OCI-LY1 (cell line): ENCODE measurements around the gene RP9.

Experiments
- H2AFZ ChIP-seq: fragments of 200-600 bp; sonication (generic), shearing (Covaris generic); 2 replicates; pipeline ENCODE4 v1.6.0; 2014; ENCODE audit warnings: antibody characterized with exemption, mild to moderate bottlenecking, low read length
- H3F3A ChIP-seq: fragments of 200-600 bp; sonication (generic), shearing (Covaris generic); 2 replicates; pipeline ENCODE4 v1.6.0; 2014; ENCODE audit warnings: mild to moderate bottlenecking, antibody characterized with exemption, low read length, moderate library complexity; ENCODE audit not compliant: insufficient read depth
- H3K27ac ChIP-seq: fragments of 200-600 bp; sonication (generic); 2 replicates; pipeline ENCODE4 v1.5.1; 2014; ENCODE audit warnings: low read length, mixed run types, mild to moderate bottlenecking, low read depth; ENCODE audit not compliant: poor library complexity, severe bottlenecking
- H3K27me3 ChIP-seq: fragments of 200-600 bp; sonication (generic); 2 replicates; pipeline ENCODE4 v1.6.0; 2014; ENCODE audit warnings: antibody characterized with exemption, mild to moderate bottlenecking, low read length, moderate library complexity; ENCODE audit not compliant: insufficient read depth
- H3K36me3 ChIP-seq: fragments of 200-600 bp; sonication (generic); 2 replicates; pipeline ENCODE4 v1.6.1; 2014; ENCODE audit warnings: mild to moderate bottlenecking, antibody characterized with exemption, low read length, moderate library complexity, mixed read lengths; ENCODE audit not compliant: insufficient read depth
- H3K4me1 ChIP-seq: fragments of 200-600 bp; sonication (generic); 2 replicates; pipeline ENCODE4 v1.5.1; 2014; ENCODE audit warnings: mild to moderate bottlenecking, low read length, moderate library complexity; ENCODE audit not compliant: insufficient read depth, severe bottlenecking
- H3K4me2 ChIP-seq: fragments of 200-600 bp; sonication (generic), shearing (Covaris generic); 2 replicates; pipeline ENCODE4 v1.6.1; 2014; ENCODE audit warnings: low read length
- H3K4me3 ChIP-seq: fragments of 200-600 bp; sonication (generic); 2 replicates; pipeline ENCODE4 v1.5.1; 2014; ENCODE audit warnings: low read length, low read depth, mild to moderate bottlenecking, mixed read lengths; ENCODE audit not compliant: poor library complexity, severe bottlenecking
- H3K79me2 ChIP-seq: fragments of 200-600 bp; shearing (Covaris generic); 2 replicates; pipeline ENCODE4 v1.6.1; 2016; ENCODE audit warnings: mixed run types, low read length, mixed read lengths; ENCODE audit not compliant: insufficient read depth
- H3K9ac ChIP-seq: fragments of 200-600 bp; sonication (generic), shearing (Covaris generic); 2 replicates; pipeline ENCODE4 v1.6.1; 2014; ENCODE audit warnings: mild to moderate bottlenecking, low read length, mixed read lengths
- H3K9me2 ChIP-seq: fragments of 200-600 bp; sonication (generic), shearing (Covaris generic); 2 replicates; pipeline ENCODE4 v1.6.1; 2014; ENCODE audit warnings: low read depth, mild to moderate bottlenecking, low read length, mixed read lengths
- H3K9me3 ChIP-seq: fragments of 200-600 bp; shearing (Covaris generic); 2 replicates; pipeline ENCODE4 v1.6.1; 2014; ENCODE audit warnings: low read length, mixed read lengths
- H4K20me1 ChIP-seq: fragments of 200-600 bp; sonication (generic), shearing (Covaris generic); 2 replicates; pipeline ENCODE4 v1.6.0; 2016; ENCODE audit warnings: mild to moderate bottlenecking, low read length; ENCODE audit not compliant: insufficient read depth
- CTCF ChIP-seq: fragments of 200-600 bp; sonication (generic), shearing (Covaris generic); IDR thresholded peaks from 2 replicates; pipeline ENCODE4 v1.5.1; 2017; ENCODE audit warnings: mild to moderate bottlenecking, antibody characterized with exemption, low read length, moderate library complexity, mixed read lengths
- EZH2 ChIP-seq: fragments of 200-600 bp; sonication (generic), shearing (Covaris generic); IDR thresholded peaks from 2 replicates; pipeline ENCODE4 v1.8.0; 2017; ENCODE audit warnings: borderline replicate concordance, mixed run types, mild to moderate bottlenecking, antibody characterized with exemption, low read length, moderate library complexity, mixed read lengths

RP9 gene

DNA sequence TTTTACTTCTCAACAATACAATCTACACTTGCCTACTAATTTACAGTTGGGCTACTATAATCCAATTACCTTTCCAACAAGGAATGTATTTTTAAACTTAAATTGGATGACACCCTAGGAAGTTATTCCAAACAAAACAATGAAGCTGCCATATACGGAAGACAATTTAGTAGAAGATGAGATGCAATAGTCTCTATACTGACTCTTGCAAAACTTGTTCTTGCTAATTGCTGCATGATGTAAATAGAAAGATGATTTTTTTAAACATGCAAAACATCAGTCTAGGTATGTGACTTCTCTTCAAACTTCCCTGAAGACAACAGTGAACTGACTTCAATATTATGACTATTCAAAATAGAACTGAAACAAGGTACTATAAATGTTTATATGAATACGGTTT, 64.2 kb downstream of the RP9 start:
- Histone ChIP-seq H3K79me2 (peaks cover 96% of the 10 kb centered on the region), H3K27me3 (no peaks in the 10 kb centered on the region), H3K9ac (no peak overlapping the region), H4K20me1 (no peaks in the 10 kb centered on the region), H3K27ac (no peak overlapping the region), H3K9me2 (no peaks in the 10 kb centered on the region), H2AFZ (no peak overlapping the region), H3K4me3 (no peak overlapping the region), H3F3A (0 out of 2 replicates have a peak, but pooled peaks cover 14% of the 10 kb centered on the region), H3K36me3 (no peaks in the 10 kb centered on the region), H3K4me1 (peaks cover 29% of the 10 kb centered on the region), H3K4me2 (no peak overlapping the region), H3K9me3 (no peaks in the 10 kb centered on the region)
- no peak for TF ChIP-seq CTCF
- no peak for TF ChIP-seq EZH2
